ENCODE results near the gene ATF2. TPM values are rescaled to one million over a fixed set of nuclear protein-coding genes. Genes with fewer than 3 reads are reported as not detected.

The ATF2 gene
- total RNA-seq: 35.4 and 36.4 TPM in 2 replicates

GRCh38 chr2:175167792-175168563 lies at the start of gene ATF2:
Gene ATF2 (minus strand): TSS chr2:175168203. CDS start chr2:175136443, 31,760 bp downstream.

GRCh38 chr2:175181104-175181876 lies 13.3 kb upstream of the ATF2 start, which contains the start of gene ATP5MC3:
Gene ATP5MC3 (minus strand): TSS chr2:175181710. CDS start chr2:175181393, 317 bp downstream.

Other genes starting within 250 kb of the ATF2 start
- gene CHN1, start 162.8 kb downstream of the ATF2 start, total RNA-seq: 12.5 and 14.0 TPM in 2 replicates
- gene ATP5MC3, start 13.5 kb upstream of the ATF2 start, total RNA-seq: 175 and 188 TPM in 2 replicates

Measured in cardiac ventricle fibroblast (primary cell).